Peyer's patch (tissue), 4 donors: ENCODE results near the gene USP10. TPM values are rescaled to one million over a fixed set of nuclear protein-coding genes. Genes with fewer than 3 reads are reported as not detected.

Source experiments
- DNase-seq, 3 donors: peaks; one replicate each; pipeline ENCODE4 v3.0.0-alpha.2; 2017 to 2019
- H3K27ac ChIP-seq, 4 donors: fragments of 200-600 bp; sonication (generic); one replicate each; pipeline ENCODE4 v1.5.1; 2016 to 2019
- H3K27me3 ChIP-seq, 2 donors: fragments of 200-600 bp; sonication (generic); one replicate each; pipeline ENCODE4 v1.5.1; 2019
- H3K36me3 ChIP-seq, 3 donors: fragments of 200-600 bp; sonication (generic); one replicate each; pipeline ENCODE4 v1.5.1; 2016 to 2019
- H3K4me1 ChIP-seq, 4 donors: fragments of 200-600 bp; sonication (generic); one replicate each; pipeline ENCODE4 v1.5.1; 2016 to 2019
- H3K4me3 ChIP-seq, 4 donors: fragments of 200-600 bp; sonication (generic); 1 replicate in 3 of 4; 2 replicates in 1 of 4; pipeline ENCODE4 v1.5.1; 2016 to 2019; ENCODE audit warnings: mild to moderate bottlenecking in 1 of 4
- H3K9me3 ChIP-seq, 4 donors: fragments of 200-600 bp; sonication (generic); one replicate each; pipeline ENCODE4 v1.5.1; 2016 to 2019; ENCODE audit warnings: mild to moderate bottlenecking in 1 of 4
- POLR2A ChIP-seq, 2 donors: fragments of 450-650 bp; IDR thresholded peaks; one replicate each; pipeline ENCODE4 v1.5.1; 2017; ENCODE audit warnings: antibody characterized with exemption in 2 of 2, mild to moderate bottlenecking in 2 of 2, moderate library complexity in 2 of 2
- total RNA-seq, 4 donors: library from RNA; depleted of rRNA; stranded (reverse); fragments of >200 nt; gene quantifications; one replicate each; pipeline ENCODE4 v1.1.0, GENCODE V29; 2016
- TF ChIP-seq, protein P1 (sequence below), 6 experiments: fragments of 450-650 bp in 4 of 6; fragments of 200-600 bp in 2 of 6; sonication (generic) in 1 of 6; IDR thresholded peaks; one replicate each; pipeline ENCODE4 v1.5.1; 2017 to 2019; ENCODE audit warnings: antibody characterized with exemption in 6 of 6, mild to moderate bottlenecking in 3 of 6, moderate library complexity in 1 of 6

USP10 gene
- total RNA-seq, 4 donors from 2014 or later = 48.0 to 85.5 (median 59.9) TPM

DNA sequence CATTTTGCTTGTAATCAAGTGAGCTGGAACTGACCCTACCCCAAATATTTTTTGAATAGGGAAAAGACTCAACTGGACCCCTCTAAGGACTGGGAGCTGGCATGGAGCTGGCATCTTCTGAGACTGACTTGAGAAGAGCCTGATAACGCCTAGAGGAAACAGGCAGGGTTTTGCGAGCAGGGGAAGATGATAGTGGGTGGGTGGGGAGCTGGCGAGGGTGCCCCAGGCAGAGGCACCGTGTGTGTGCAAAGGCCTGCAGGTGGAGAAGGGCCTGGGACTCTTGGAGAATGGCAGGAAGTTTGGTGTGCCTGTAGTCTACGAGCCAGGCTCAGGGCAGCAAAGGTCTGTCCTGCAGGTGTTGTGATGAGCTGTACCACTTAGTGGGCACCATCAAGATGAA lies 124.1 kb downstream of the USP10 start:
- Histone ChIP-seq H3K36me3 (no peaks in the 10 kb centered on the region), H3K4me3 (peak overlapping the region in 1 of 4 donors; percentile 24), H3K27me3 (no peaks in the 10 kb centered on the region), H3K27ac (peak overlapping the region; percentile 25 to 92 (median 62)), H3K9me3 (no peaks in the 10 kb centered on the region), H3K4me1 (peaks cover 0 to 14% (median 0%) of the 10 kb centered on the region in 4 donors)
- TF ChIP-seq, protein P1, sequence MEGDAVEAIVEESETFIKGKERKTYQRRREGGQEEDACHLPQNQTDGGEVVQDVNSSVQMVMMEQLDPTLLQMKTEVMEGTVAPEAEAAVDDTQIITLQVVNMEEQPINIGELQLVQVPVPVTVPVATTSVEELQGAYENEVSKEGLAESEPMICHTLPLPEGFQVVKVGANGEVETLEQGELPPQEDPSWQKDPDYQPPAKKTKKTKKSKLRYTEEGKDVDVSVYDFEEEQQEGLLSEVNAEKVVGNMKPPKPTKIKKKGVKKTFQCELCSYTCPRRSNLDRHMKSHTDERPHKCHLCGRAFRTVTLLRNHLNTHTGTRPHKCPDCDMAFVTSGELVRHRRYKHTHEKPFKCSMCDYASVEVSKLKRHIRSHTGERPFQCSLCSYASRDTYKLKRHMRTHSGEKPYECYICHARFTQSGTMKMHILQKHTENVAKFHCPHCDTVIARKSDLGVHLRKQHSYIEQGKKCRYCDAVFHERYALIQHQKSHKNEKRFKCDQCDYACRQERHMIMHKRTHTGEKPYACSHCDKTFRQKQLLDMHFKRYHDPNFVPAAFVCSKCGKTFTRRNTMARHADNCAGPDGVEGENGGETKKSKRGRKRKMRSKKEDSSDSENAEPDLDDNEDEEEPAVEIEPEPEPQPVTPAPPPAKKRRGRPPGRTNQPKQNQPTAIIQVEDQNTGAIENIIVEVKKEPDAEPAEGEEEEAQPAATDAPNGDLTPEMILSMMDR (IDR thresholded peaks at IDR 0.05) = no peak
- no peak for TF ChIP-seq POLR2A (IDR thresholded peaks at IDR 0.05)
- DNase-seq = no peak

DNA sequence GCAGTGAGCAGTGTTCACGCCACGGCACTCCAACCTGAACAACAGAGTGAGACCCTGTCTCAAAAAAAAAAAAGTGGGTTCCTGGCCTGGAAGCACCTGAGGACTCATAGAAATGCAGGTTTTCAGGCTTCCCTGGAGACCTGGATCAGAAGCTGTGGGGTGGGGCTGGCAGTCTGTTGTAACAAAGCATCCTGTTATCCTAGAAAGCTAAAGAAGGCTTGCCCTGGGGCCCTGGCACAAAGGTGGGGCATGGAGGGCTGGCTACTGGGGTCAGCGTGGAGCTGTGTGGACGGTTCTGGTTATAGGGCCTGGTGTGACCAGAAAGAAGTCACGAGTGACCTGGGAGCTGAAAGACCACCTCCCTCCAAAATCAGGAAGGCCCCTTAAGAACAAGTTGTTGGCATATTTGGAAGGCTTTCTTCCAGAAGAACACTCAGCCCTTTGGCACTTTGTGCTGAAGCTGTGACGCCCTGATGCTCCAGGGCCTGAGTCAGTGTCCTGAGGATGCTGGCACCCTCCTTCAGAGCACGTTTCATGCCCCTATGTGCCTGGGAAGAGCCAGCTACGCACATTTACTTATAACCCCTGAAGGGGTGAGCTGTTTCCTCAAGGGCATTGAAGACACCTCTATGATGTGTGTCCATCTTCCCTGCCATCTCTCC lies 126.2 kb downstream of the USP10 start:
- Histone ChIP-seq H3K4me1 (no peaks in the 10 kb centered on the region), H3K9me3 (no peaks in the 10 kb centered on the region), H3K36me3 (no peaks in the 10 kb centered on the region), H3K27ac (peak overlapping the region; percentile 59 to 92 (median 68)), H3K27me3 (no peaks in the 10 kb centered on the region), H3K4me3 (no peak overlapping the region)
- no peak for DNase-seq
- no peak for TF ChIP-seq POLR2A (IDR thresholded peaks at IDR 0.05)

DNA sequence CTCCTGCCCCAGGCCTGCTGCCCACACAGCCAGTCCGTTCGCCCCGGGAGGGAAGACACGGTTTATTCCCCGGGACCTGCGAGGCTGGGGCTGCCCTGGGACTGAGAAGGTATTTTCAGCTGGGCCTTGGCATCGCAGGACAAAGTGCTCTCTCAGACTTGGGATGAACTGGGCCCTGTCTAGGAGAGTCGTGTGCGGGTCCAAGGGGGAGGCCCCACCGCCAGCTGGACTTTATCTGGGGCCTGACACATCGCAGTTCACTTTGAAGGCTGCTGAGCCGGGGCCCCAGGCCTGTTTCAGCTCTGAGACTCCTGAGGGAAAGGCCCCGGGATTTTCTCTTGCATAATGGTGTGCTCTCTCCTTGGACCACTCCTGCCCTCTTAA lies 126.8 kb downstream of the USP10 start:
- Histone ChIP-seq H3K4me3 (no peak overlapping the region), H3K9me3 (no peaks in the 10 kb centered on the region), H3K27me3 (no peaks in the 10 kb centered on the region), H3K36me3 (no peaks in the 10 kb centered on the region), H3K27ac (peak overlapping the region; percentile 59 to 92 (median 68)), H3K4me1 (no peaks in the 10 kb centered on the region)
- TF ChIP-seq, protein P1 (IDR thresholded peaks at IDR 0.05) = no peak
- TF ChIP-seq POLR2A (IDR thresholded peaks at IDR 0.05) = no peak
- DNase-seq = peak in 1 of 3 donors; percentile 60

GRCh38 chr16:84827131-84827574 lies 127.4 kb downstream of the USP10 start:
- H3K4me3 ChIP-seq = no peak overlapping the region
- H3K4me1 ChIP-seq = no peaks in the 10 kb centered on the region
- H3K36me3 ChIP-seq = no peaks in the 10 kb centered on the region
- H3K27ac ChIP-seq = peak overlapping the region; percentile 59 to 92 (median 69)
- H3K27me3 ChIP-seq = no peaks in the 10 kb centered on the region
- H3K9me3 ChIP-seq = no peaks in the 10 kb centered on the region
- DNase-seq = no peak
- TF ChIP-seq, protein P1 (IDR thresholded peaks at IDR 0.05) = no peak
- TF ChIP-seq POLR2A (IDR thresholded peaks at IDR 0.05) = no peak

- H3K4me1 ChIP-seq = peaks cover 0 to under 1% (median 0%) of the 10 kb centered on the region in 4 donors
- H3K36me3 ChIP-seq = no peaks in the 10 kb centered on the region
- no peak overlapping the region for H3K4me3 ChIP-seq
- DNase-seq = no peak
- TF ChIP-seq, protein P1 (IDR thresholded peaks at IDR 0.05) = no peak
- no peak for TF ChIP-seq POLR2A (IDR thresholded peaks at IDR 0.05)
- peak overlapping the region; percentile 60 to 92 (median 68) for H3K27ac ChIP-seq
- H3K27me3 ChIP-seq = no peaks in the 10 kb centered on the region
- H3K9me3 ChIP-seq = no peaks in the 10 kb centered on the region
Observed at GRCh38 chr16:84827897-84828296, 128.1 kb downstream of the USP10 start.

- DNase-seq = no peak
- Histone ChIP-seq H3K4me1 (peaks cover 0 to 4% (median 0%) of the 10 kb centered on the region in 4 donors), H3K36me3 (no peaks in the 10 kb centered on the region), H3K4me3 (no peak overlapping the region), H3K27me3 (no peaks in the 10 kb centered on the region), H3K9me3 (no peaks in the 10 kb centered on the region), H3K27ac (peak overlapping the region; percentile 60 to 92 (median 68))
- TF ChIP-seq, protein P1 (IDR thresholded peaks at IDR 0.05) = no peak
- TF ChIP-seq POLR2A (IDR thresholded peaks at IDR 0.05) = no peak
Observed at GRCh38 chr16:84828322-84828721, 128.5 kb downstream of the USP10 start.
